Skeletal muscle cell (primary cell): ENCODE results near the gene KCNQ4.

Experiments
- DNase-seq: peaks from one replicate; pipeline ENCODE4 v3.0.0-alpha.2; 2010; ENCODE audit warnings: low read depth
- H3K4me3 ChIP-seq: 2 replicates; pipeline ENCODE4 v1.5.1; 2011; ENCODE audit warnings: low read depth, mild to moderate bottlenecking, control low read depth, low read length, moderate library complexity

KCNQ4 gene

DNA sequence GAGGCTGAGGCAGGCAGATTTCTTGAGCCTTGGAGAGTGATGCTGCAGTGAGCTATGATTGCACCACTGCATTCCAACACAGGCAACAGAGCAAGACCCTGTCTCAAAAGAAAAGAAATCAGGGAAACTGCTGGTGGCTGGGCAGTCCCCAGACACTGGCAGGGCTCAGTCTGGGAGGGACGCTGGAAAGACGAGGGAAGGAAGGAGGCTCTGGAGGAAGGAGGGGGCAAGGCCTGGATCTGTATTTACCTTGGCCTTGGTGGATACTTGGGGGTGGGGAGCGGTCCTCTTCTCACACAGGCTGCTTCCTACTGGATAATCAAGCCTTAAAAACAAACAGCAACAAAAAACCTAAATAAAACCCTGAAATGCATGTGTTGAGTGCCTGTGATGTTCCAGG is 24.4 kb downstream of the KCNQ4 start:
- DNase-seq: no peak
- no peak overlapping the region for H3K4me3 ChIP-seq

DNA sequence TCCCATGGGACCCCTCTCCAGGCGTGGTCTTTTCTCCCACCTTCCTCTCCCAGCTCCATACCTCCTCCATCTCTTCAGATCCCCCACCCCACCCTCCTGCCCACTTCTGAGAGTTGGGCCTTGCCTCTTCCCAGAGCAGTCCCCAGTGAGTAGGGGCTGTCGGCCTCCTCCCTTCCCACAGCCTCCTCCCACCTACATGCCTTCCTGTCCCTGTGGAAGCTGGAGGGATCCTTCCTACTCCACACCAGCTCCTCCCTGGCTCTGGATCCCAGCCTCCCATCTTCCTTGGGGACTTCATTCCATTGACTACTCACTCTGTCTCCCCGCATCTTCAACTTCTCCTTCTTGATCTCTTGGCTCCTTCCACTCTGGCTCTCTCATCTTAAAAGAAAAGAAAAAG is 24.9 kb downstream of the KCNQ4 start:
- H3K4me3 ChIP-seq: no peak overlapping the region
- DNase-seq: no peak

DNA sequence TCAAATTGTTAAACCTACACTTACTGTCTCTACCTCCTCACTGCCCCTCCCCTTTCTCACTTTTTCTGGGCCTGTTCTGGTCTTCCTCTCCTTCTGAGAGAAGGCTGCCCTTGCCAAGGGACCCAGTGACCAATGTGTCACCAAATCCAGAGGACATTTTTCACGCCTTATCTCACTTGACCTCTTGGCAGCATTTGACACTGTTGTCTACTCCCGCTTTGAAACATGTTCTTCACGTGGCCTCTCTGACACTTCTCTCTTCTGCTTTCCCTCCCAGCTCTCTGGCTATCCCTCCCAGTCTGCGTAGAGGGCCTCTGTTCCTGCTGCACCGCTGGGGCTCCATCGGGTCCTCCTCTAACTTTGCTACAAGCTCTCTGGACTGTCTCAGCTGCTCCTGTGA is 25.3 kb downstream of the KCNQ4 start:
- no peak overlapping the region for H3K4me3 ChIP-seq
- DNase-seq: no peak

DNA sequence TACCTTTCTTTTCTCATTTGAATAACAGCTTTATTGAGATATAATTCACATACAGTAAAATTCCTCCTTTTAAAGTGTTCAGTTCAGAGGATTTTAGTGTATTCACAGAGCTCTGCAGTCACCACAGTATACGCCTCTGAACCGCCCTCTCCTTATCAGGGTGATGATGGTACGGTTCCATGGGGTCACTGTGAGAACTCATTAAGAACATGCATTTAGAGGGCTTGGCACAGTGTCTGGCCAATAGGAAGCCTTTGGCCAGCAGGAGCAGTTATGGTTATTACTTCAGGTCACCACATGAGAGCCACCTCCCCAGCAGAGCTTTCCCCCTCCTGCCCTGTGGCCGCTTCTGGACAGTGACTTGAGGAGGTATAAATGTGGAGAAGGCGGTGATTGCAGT is 27.3 kb downstream of the KCNQ4 start:
- no peak for DNase-seq
- H3K4me3 ChIP-seq: no peak overlapping the region

DNA sequence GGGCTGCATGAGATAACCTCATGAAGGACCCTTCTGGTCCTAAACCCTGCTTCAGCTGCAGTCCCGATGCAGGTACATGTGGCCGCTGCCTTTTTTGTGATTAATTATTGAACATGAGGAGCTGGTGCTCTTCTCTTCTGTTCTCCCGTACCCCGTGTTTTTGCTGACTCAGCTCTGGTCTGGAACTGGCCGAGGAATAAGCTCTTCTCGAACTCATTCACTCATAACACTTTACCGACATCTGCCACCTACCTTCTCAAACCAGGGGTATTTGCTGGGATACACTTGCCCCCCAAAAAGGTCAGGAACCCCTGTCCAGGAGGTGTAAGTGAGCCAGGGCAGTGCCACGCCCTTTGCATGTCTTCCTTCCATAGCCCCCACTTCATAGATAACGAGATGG is 31.8 kb downstream of the KCNQ4 start:
- no peak overlapping the region for H3K4me3 ChIP-seq
- no peak for DNase-seq

DNA sequence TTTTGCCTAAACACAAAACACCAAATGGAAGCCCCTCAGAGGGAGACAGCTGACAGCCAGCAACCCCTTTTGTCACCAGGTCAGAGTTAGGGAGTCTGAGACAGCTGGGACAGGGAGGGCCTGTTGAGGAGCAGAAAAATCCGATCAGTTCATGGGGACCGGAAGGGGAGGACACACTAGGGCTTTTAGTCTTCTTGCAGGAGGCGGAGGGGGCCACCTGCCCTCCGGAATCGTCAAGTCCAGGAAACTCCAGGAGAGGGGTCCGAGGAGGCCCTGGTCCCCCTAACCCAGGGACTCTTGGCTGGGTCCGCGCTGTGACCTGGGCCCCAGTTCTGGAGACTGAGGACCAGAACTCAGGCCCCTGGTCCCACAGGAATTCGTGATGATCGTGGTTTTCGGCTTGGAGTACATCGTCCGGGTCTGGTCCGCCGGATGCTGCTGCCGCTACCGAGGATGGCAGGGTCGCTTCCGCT is 34.2 kb downstream of the KCNQ4 start:
- peak overlapping the region; percentile 49 for H3K4me3 ChIP-seq
- no peak for DNase-seq

DNA sequence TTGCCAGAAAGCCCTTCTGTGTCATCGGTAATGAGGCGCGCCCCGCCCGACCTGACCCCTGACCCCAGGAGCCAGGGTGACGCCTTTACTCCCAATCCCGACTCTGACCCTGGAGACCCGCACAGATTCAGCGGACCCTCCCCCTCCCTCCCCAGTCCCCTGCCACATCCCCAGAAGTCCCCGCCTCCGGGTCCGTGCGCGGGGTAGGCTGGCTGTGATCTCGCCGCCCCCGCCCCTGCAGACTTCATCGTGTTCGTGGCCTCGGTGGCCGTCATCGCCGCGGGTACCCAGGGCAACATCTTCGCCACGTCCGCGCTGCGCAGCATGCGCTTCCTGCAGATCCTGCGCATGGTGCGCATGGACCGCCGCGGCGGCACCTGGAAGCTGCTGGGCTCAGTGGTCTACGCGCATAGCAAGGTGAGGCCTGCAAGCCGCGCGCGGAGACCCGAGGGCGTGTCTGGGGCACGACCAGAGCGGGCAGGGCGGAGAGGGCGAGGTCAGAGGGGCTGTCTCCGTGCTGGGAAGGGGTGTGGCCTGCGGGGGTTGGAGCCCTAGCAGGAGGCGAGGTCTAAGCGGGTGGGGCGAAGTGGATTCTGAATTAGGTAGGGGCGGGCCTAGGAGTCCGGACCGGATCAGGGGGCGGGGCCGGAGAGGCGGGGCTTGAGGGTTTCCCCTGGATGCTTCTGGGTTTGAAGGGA is 34.8 kb downstream of the KCNQ4 start:
- DNase-seq: no peak
- H3K4me3 ChIP-seq: peak overlapping the region; percentile 49

DNA sequence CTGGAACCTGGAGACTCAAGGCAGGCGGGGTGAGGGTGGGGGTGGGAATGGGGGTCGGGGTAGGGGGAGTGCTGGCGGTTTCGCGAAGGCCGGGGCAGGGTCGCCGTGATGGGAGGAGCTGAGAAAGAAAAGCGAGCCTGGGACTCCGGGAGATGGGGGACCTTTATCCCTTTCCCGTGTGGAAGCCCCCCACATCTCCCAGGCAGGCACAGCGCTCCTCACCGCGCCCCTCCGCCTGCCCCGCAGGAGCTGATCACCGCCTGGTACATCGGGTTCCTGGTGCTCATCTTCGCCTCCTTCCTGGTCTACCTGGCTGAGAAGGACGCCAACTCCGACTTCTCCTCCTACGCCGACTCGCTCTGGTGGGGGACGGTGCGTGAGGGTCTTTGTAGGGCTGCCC is 35.5 kb downstream of the KCNQ4 start:
- H3K4me3 ChIP-seq: peak overlapping the region; percentile 49
- DNase-seq: no peak

DNA sequence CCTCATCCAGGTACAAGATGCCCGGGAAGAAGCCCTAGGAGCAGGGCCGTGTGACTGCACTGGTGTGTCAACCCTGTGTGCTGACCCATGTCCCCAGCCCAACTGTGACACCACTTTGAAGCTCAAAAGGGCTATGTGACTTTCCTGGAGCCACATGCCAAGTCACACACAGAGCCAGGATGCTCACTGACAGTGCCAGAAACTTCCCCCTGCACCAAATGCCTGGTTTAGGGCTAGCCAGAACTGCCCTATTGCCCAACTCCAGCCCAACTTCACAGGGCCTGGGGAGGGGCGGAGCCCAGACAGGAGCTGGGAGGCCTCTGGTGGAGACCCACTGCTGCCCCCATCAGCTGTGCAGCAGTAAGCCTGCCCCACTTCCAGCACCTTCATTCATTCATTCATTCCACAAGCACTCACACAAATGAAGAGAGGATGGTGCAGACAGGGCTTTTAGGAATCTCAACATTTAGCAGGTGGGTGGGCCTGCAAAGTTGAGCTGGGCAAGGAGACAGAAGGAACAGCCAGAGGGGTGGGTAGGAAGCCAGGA is 36.7 kb downstream of the KCNQ4 start:
- H3K4me3 ChIP-seq: no peak overlapping the region
- DNase-seq: no peak

DNA sequence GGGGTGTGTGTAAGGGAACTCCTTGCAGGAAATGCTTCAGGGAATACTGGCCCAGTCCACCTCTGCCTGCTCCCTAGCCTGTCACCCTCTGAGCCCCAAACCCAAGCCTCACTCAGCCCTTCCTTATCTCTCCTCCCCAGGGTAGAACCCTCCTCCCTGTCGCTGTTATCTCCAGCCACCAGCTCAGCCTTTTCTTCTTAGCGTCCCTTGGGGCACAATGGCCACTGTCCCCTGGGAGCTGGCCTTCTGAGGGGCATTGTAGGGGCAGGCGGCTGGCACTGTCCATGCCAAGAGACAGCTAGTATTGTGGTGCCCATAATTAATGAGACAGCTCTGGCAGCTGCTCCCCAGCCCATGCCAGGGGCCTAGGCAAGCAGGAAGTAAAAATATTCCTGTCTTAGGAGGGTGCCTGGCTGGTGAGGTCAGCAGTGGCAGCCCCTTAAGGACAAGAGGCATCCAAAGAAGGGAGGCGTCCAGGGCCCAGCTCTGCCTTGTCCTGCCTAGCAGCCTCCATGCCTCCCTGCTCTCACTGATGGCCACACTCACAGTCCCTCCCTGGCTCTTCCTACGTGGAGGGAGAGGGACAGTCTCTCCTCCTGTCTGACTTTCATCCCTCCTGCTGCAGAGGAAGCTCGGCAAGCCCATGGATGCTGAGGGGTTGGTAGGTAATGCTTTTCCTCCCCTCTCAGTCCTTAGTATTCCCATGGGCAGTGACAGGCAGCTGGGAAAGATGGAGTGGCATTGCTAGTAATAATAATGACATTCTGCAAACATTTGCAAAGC is 37.5 kb downstream of the KCNQ4 start:
- no peak overlapping the region for H3K4me3 ChIP-seq
- no peak for DNase-seq

DNA sequence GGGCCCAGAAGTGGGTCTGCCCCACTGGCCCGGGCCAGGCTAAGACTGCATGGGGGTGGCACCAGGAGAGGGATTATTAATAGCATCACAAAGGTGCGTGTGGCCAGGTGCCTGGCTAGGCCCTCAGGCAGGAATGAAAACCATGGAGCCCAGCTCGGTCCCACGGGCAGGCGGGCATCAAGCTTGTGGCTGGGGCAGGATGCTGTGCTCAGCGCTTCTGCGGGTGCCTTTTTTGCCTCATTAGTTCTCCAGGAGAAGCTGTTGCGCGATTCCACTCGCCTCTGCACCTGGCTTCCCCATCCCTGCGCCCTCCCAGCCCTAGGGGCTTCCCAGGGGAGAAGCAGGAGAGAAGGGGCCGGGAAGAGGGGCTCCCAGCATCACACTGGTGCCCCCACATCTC is 39.3 kb downstream of the KCNQ4 start:
- DNase-seq: no peak
- H3K4me3 ChIP-seq: no peak overlapping the region

DNA sequence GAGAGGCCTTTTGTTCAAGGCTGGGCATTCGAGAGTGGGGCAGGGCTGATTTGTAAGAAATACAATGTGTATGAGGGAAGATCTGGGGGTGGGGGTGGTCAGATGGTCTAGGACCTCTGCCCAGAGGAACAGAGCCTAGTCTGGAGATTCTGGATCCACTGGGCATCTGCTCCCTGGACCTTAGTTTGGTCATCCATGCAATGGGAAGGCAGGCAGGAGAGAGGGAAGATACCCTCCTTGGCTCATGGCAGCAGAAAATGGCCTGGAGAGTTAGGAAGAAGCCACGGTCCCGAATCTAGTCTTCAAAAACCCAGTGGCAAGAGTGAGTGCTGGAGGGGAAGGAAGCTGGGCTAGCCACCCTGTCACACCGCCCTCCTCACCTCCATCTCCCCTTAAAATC is 39.8 kb downstream of the KCNQ4 start:
- H3K4me3 ChIP-seq: no peak overlapping the region
- no peak for DNase-seq

DNA sequence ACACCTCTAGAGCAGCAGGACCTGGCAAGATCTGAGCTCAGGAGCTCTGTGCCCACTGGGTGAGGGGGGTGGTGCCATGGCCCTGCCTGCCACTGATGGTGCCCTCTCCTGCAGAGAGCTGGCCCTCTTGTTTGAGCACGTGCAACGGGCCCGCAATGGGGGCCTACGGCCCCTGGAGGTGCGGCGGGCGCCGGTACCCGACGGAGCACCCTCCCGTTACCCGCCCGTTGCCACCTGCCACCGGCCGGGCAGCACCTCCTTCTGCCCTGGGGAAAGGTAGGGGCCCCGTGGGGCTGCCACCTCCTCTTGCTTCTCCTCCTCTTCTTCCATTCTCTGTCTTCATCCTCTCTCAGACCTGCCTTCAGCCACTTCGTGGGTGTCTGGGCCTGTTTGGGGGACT is 40.4 kb downstream of the KCNQ4 start:
- DNase-seq: no peak
- H3K4me3 ChIP-seq: no peak overlapping the region

DNA sequence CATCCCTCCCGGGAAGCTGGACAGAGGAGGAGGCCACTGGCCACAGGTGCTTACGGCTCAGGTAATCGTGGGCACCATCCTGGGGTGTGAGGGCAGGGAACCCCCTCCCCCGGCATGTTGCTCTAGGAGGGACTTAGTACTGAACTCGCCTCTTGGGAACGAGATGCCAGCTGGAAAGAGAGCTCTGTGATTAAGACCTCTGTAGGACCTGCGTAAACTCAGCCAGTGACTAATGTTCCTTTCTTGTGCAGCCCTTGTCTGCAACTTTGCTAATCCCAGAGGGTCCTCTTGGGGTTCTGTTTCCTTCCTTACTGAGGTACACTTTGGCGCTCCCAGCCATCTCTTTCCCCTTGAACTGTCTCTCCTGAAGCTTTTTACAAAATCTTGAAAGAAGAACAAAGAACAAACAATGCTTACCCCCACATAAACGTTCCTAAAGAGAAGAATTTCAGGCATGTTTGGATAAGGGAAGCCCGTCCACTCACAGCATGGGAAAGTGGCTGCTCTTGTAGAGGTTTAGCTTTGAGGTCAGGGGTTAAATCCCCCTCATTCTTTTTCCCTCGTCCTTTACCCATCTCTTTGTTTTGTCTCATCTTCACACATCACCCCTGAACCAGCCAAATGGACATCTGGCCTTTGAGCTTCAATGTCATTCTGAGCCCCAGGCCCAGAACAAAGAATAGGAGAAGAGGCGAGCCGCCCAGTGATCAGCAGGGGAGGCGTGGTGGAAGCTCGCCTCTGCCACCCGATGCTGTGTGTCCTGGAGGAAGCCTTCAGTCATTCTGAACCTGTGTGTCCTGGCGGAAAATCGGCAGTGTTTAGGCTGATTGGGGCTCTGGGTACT is 41.2 kb downstream of the KCNQ4 start:
- peak; percentile 33 for DNase-seq
- no peak overlapping the region for H3K4me3 ChIP-seq

DNA sequence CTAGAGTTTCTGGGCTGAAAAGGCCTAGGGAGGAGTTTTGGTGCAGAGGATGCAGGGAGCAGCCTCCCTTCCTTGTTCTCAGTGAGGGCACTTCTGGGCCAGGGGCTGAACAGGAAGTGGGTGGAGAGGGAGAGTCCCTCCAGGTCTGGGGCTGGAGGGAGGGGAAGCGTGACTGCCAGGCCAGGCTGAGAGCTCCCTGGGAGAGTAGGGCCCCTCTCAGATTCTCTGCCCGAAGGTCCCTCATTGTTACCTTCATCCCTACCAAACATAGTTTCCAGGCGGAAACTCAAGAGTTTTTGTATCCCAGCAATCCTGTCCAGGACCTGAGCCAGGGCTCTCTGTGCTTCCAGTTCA is 41.8 kb downstream of the KCNQ4 start:
- no peak for DNase-seq

DNA sequence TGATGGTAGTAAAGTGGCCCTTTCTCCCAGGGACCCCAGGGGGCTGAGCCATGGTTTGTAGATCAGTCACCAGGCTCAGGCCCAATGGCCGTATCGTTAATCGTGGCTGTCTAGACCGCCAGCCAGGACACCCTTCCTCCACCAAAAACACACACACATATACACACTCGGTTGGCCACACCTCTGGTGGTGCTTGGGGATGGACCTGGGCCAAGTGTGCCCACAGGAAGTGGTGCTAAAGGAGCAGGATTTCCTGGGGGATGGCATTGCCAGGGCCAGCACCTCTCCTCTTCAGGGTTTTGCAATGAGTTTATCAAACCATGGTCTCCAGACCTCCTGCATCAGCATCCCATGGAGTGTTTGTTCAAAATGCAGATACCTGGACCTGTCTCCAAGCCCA is 42.4 kb downstream of the KCNQ4 start:
- no peak for DNase-seq
- no peak overlapping the region for H3K4me3 ChIP-seq

More for the DNA sequence above, 41.8 kb downstream of the KCNQ4 start:
- H3K4me3 ChIP-seq: no peak overlapping the region

DNA sequence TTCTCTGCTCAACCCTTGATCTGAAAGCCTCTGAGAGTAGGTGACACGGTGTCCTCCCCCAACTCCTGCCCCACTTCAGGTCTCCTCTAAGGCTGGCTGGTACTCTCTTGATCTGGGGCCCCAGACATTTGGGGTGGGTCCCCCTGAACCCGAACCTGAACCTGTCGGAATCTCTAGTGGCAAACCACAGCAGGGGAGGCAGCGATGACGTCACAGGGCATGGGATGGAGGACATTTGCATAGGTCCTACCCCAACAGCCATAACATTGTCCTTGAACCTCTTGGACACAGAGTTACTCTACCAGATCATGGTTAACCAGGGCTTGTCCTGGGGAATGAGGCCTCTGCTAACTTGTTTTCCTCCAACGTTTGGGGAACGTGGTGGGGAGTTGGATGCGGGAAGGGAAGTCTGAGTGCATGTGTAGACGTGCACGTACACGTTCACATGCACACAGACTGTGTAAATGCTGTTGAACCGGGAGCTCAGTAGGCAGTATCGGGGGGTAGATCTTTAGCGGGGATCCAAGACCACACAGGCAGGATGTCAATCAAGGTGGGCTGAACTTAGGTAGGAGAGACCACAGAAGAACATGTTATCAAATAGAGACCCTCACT is 46.2 kb downstream of the KCNQ4 start:
- DNase-seq: no peak
- no peak overlapping the region for H3K4me3 ChIP-seq

DNA sequence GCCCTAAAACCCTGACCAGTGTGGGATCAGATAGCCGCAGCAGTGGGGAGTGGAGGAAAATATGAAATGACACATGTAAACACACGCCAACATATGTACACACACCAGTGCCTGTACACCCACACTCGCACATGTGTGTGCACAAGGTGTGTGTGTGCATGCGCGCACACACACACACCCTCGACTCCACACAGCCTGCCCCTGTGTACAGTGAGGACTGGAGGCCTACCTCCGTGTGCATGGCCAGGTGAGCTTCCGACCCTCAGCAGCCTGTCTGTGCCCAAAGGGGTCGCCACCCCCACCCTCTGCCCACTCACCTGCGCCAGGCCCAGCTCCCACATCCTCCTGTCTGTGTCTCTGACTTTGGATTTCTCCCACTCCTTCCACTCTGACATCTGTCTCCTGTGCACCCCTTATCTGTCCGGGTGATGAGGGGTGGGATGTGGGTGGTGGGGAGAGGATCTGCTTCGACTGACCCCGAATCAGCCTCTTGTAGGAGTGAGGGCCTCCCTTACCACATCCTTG is 46.9 kb downstream of the KCNQ4 start:
- DNase-seq: no peak
- no peak overlapping the region for H3K4me3 ChIP-seq

DNA sequence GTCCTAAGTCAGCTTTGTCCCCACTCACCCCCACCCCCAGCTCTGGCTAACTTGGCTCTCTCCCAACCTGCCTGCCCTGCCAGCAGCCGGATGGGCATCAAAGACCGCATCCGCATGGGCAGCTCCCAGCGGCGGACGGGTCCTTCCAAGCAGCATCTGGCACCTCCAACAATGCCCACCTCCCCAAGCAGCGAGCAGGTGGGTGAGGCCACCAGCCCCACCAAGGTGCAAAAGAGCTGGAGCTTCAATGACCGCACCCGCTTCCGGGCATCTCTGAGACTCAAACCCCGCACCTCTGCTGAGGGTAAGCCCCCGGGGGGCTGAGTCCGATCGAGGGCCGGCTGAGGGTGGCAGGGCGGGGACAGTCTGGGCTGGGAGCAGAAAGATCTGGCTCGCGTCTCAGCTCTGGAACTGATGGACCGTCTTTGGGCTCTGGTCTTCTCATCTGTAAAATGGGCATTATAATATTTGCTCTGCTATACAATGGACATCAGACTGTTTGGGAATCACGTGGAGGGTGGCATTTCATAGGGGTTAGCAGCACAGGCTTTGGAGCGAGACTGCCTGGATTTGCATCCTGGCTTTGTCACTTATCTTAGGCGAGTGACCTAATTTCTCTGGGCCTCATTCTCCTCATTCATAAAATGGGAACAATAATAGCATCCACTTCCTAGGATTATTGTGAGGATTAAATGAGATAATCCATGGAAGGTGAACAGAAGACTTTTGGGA is 47.6 kb downstream of the KCNQ4 start:
- DNase-seq: no peak
- no peak overlapping the region for H3K4me3 ChIP-seq
